ENCODE data around the gene PRKAG2.

- no peak for TF ChIP-seq POLR2A (IDR thresholded peaks at IDR 0.05; ENCODE audit: low read length)
- no peak for TF ChIP-seq GATA1 (IDR thresholded peaks at IDR 0.05; ENCODE audit: low read depth, low read length)
These were observed 169.8 kb downstream of the PRKAG2 start for GRCh38 chr7:151707105-151707469.
